Brain microvascular endothelial cell (primary cell): ENCODE measurements around the gene DAP.

Source experiments
- DNase-seq: peaks from one replicate; pipeline ENCODE4 v3.0.0-alpha.2; 2020
- H3K27ac ChIP-seq: fragments of 250-450 bp; sonication (Bioruptor Pico); 2 replicates; pipeline ENCODE4 v1.5.1; 2020; ENCODE audit warnings: mild to moderate bottlenecking, moderate library complexity
- H3K27me3 ChIP-seq: fragments of 250-450 bp; sonication (Bioruptor Pico); replicated peaks from 2 replicates; pipeline ENCODE4 v1.5.1; 2020; ENCODE audit warnings: mild to moderate bottlenecking
- H3K36me3 ChIP-seq: fragments of 250-450 bp; sonication (Bioruptor Pico); replicated peaks from 2 replicates; pipeline ENCODE4 v1.5.1; 2020; ENCODE audit warnings: mild to moderate bottlenecking
- H3K4me3 ChIP-seq: 2 replicates; pipeline ENCODE4 v1.5.1; 2011; ENCODE audit warnings: low read depth, mild to moderate bottlenecking, control low read depth, low read length, moderate library complexity
- CTCF ChIP-seq: IDR thresholded peaks from 2 replicates; pipeline ENCODE4 v1.5.1; 2011; ENCODE audit warnings: low read depth, mild to moderate bottlenecking, moderate library complexity, low read length, control low read depth, inconsistent platforms; ENCODE audit errors: missing control alignments
- in situ Hi-C: cut with HindIII; loops from 2 replicates; pipeline ENCODE4 v1.10.0; 2017; ENCODE audit warnings: low sequenced_read_pairs, low pct_ligation_motif_present

Gene DAP

GRCh38 chr5:10685115-10685521 lies 75.9 kb downstream of the DAP start:
- DNase-seq = no peak
- in situ Hi-C loops = no loop called here
- no peaks in the 10 kb centered on the region for H3K27me3 ChIP-seq
- H3K36me3 ChIP-seq = peaks cover 17% of the 10 kb centered on the region
- H3K4me3 ChIP-seq = no peak overlapping the region
- no peak for TF ChIP-seq CTCF
- H3K27ac ChIP-seq = no peak overlapping the region

- no peak for TF ChIP-seq CTCF
- no peak for DNase-seq
- H3K27me3 ChIP-seq = no peaks in the 10 kb centered on the region
- no peak overlapping the region for H3K4me3 ChIP-seq
- no peak overlapping the region for H3K27ac ChIP-seq
- in situ Hi-C loops = no loop called here
- H3K36me3 ChIP-seq = peaks cover 24% of the 10 kb centered on the region
Observed at GRCh38 chr5:10684303-10685086, 76.5 kb downstream of the DAP start.

GRCh38 chr5:10682801-10683525 lies 78.1 kb downstream of the DAP start:
- TF ChIP-seq CTCF = no peak

GRCh38 chr5:10681731-10682679 lies 79.0 kb downstream of the DAP start:
- H3K36me3 ChIP-seq = peaks cover 40% of the 10 kb centered on the region
- H3K27me3 ChIP-seq = no peaks in the 10 kb centered on the region
- TF ChIP-seq CTCF = no peak
- no peak overlapping the region for H3K4me3 ChIP-seq
- no peak overlapping the region for H3K27ac ChIP-seq
- DNase-seq = no peak
- in situ Hi-C loops = no loop called here

More at GRCh38 chr5:10682801-10683525, 78.1 kb downstream of the DAP start:
- Histone ChIP-seq H3K4me3 (no peak overlapping the region), H3K27ac (no peak overlapping the region), H3K36me3 (peaks cover 31% of the 10 kb centered on the region), H3K27me3 (no peaks in the 10 kb centered on the region)
- DNase-seq = no peak
- in situ Hi-C loops = no loop called here

GRCh38 chr5:10680876-10681481 lies 80.1 kb downstream of the DAP start:
- in situ Hi-C loops = no loop called here
- DNase-seq = no peak
- Histone ChIP-seq H3K27ac (no peak overlapping the region), H3K27me3 (no peaks in the 10 kb centered on the region), H3K4me3 (no peak overlapping the region), H3K36me3 (peaks cover 40% of the 10 kb centered on the region)
- no peak for TF ChIP-seq CTCF
